WTC11 (cell line): ENCODE measurements around the gene MTG1.

Experiments
- EMX1 ChIP-seq: fragments of 250-450 bp; sonication (Bioruptor Pico); IDR thresholded peaks from 2 replicates; pipeline ENCODE4 v1.8.0; 2021; ENCODE audit warnings: mild to moderate bottlenecking
- JUN ChIP-seq: sonication (generic); formaldehyde crosslinking; IDR thresholded peaks from 2 replicates; pipeline ENCODE4 v1.8.0; 2023; ENCODE audit warnings: mild to moderate bottlenecking, missing genetic modification reagents
- ZBTB21 ChIP-seq: sonication (generic); formaldehyde crosslinking; IDR thresholded peaks from 2 replicates; pipeline ENCODE4 v1.8.1; 2023; ENCODE audit warnings: mild to moderate bottlenecking, missing genetic modification reagents, borderline replicate concordance

- TF ChIP-seq JUN (CRISPR knock-in tag) (no peak), ZBTB21 (CRISPR knock-in tag) (no peak), EMX1 (no peak)
Observed at GRCh38 chr10:133372507-133372906, 21.4 kb upstream of the MTG1 start.
